Measurements from ENCODE around the gene VPS26A. TPM values are rescaled to one million over a fixed set of nuclear protein-coding genes. Genes with fewer than 3 reads are reported as not detected.

Gene VPS26A
- total RNA-seq, 3 donors from 2014 or later (not counting 1 experiment from before 2014, with no cell fraction given) = 62.6 to 86.4 (median 86.2) TPM

DNA sequence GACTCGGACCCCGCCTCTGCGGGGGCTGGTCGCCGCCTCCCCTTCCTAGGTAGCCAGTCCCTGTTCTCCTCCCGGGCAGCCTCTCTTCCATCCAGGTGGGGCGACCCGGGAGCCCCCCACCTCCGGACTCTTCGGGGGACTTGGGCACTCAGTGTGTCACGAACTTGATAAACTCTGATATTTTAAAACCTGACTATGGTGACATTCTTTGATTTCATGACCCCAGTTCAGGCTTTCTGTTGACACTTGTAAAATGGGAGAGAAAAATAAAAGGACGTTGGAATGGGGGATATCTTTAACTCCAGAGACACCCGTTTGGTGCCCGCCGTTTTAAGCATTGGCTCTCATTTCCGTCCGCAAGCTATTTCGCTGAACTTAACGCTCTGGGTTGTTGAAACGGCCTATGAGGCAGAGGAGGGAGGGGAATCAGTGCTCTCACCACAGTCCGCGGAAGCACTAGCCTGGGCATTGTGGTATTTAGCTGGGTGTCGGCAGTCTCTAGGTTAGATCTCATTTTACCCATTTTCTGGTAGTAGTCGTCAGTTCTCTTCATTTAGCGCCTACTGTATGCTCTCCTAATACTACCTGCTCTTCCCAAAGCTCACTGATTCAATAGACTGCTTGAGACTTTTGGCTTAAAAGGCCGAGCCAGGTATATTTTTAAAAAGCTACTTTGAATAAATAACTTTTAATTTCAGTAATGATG lies 738 bp downstream of the VPS26A start:
- DNase-seq (peak; percentile 58 to 75), ATAC-seq (peak; percentile 25 to 28 (median 25))
- H3K9me3 ChIP-seq (ENCODE audit: control insufficient read depth, insufficient read depth, low read length) = no peaks in the 10 kb centered on the region
- no peaks in the 10 kb centered on the region for H3K36me3 Mint-ChIP-seq
- H3K9me3 Mint-ChIP-seq = no peaks in the 10 kb centered on the region
- no peaks in the 10 kb centered on the region for H3K36me3 ChIP-seq (ENCODE audit: control insufficient read depth, insufficient read depth, low read length)
- H3K4me1 Mint-ChIP-seq = peaks cover 20 to 27% of the 10 kb centered on the region in 2 donors
- no peaks in the 10 kb centered on the region for H3K27me3 Mint-ChIP-seq (ENCODE audit: low read depth in 2 of 2)
- peak overlapping the region; percentile 96 for H3K27ac Mint-ChIP-seq
- under 1% methylated on average over 25 of the region's 26 CpGs for WGBS (ENCODE audit: insufficient coverage)
- no peaks in the 10 kb centered on the region for H3K27me3 ChIP-seq (ENCODE audit: control insufficient read depth, insufficient read depth, low read length)
- peak overlapping the region; percentile 95 for H3K4me3 Mint-ChIP-seq
- TF ChIP-seq CTCF (IDR thresholded peaks at IDR 0.05) = no peak
- H3K4me3 ChIP-seq (ENCODE audit: low read length) = peak overlapping the region; percentile 64
- intact Hi-C loops (cut with micrococcal nuclease) = loop anchor here (1.0 to 10.0 kb wide), 6 partner anchors 24 to 270 kb away; no protein-coding TSS in a partner anchor
- H3K4me1 ChIP-seq (ENCODE audit: control insufficient read depth, insufficient read depth, low read length) = peaks cover 17% of the 10 kb centered on the region
- H3K27ac ChIP-seq (ENCODE audit: low read length) = peak overlapping the region; percentile 92

DNA sequence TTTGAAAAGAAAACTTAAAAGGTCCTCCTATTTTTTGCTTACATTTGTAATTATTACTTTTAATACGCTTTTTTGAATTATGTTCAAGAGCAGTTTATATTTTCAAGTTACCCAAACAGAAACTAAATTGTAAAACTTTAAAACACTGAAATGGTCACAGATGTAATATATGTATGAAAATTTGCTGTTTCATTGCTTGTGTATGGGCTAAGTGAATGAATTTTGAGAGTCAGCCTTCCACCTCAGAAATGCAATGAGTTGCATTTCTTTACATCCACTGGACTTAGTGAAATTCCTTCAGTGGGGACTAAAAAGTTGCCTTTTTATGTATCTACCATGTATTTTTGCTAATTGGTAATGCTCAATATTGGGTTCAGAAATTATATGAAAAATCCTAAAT lies 1.6 kb downstream of the VPS26A start:
- Mint-ChIP-seq H3K27me3 (ENCODE audit: low read depth in 2 of 2) (no peaks in the 10 kb centered on the region), H3K36me3 (no peaks in the 10 kb centered on the region), H3K9me3 (no peaks in the 10 kb centered on the region), H3K4me3 (peak overlapping the region; percentile 95), H3K4me1 (peaks cover 27 to 36% of the 10 kb centered on the region in 2 donors), H3K27ac (peak overlapping the region; percentile 96)
- intact Hi-C loops (cut with micrococcal nuclease) = loop anchor here (2.0 to 10.0 kb wide), 4 partner anchors 25 to 269 kb away; no protein-coding TSS in a partner anchor
- Histone ChIP-seq H3K9me3 (ENCODE audit: control insufficient read depth, insufficient read depth, low read length) (no peaks in the 10 kb centered on the region), H3K27me3 (ENCODE audit: control insufficient read depth, insufficient read depth, low read length) (no peaks in the 10 kb centered on the region), H3K27ac (ENCODE audit: low read length) (peak overlapping the region; percentile 92), H3K4me1 (ENCODE audit: control insufficient read depth, insufficient read depth, low read length) (peaks cover 17% of the 10 kb centered on the region), H3K4me3 (ENCODE audit: low read length) (no peak overlapping the region), H3K36me3 (ENCODE audit: control insufficient read depth, insufficient read depth, low read length) (no peaks in the 10 kb centered on the region)
- no peak for TF ChIP-seq CTCF (IDR thresholded peaks at IDR 0.05)
- no CpG with 5 or more reads among the region's 1 CpG for WGBS (ENCODE audit: insufficient coverage)
- no peak for DNase-seq
- ATAC-seq = no peak

DNA sequence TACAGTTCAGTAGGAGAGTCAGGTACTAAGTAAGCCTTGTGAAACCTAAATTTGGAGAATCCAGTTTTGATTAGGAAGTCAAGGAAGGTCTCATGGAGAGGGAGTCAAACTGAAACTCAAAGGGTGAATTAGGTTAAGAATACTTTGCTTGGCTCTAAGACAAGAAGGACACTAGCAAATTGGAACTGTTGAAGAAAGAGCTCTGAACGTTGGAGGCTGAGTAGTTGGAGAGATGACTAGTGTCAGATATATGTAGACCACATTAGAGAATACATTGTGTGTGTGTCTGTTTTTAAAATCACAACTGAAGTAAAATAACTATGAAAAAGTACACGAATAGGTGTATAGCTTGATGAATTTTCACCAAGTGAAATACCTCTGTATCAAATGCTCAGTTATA lies 6.3 kb downstream of the VPS26A start:
- intact Hi-C loops (cut with micrococcal nuclease) = no loop called here
- H3K9me3 Mint-ChIP-seq = no peaks in the 10 kb centered on the region
- H3K36me3 Mint-ChIP-seq = no peaks in the 10 kb centered on the region
- peaks cover 19% of the 10 kb centered on the region for H3K4me1 ChIP-seq (ENCODE audit: control insufficient read depth, insufficient read depth, low read length)
- DNase-seq = no peak
- ATAC-seq = no peak
- H3K4me3 ChIP-seq (ENCODE audit: low read length) = no peak overlapping the region
- no peaks in the 10 kb centered on the region for H3K9me3 ChIP-seq (ENCODE audit: control insufficient read depth, insufficient read depth, low read length)
- WGBS (ENCODE audit: insufficient coverage) = 53% methylated on average over 1 of the region's 2 CpGs
- H3K27ac Mint-ChIP-seq = peak overlapping the region; percentile 41 to 66
- H3K4me3 Mint-ChIP-seq = peak overlapping the region; percentile 7
- no peak for TF ChIP-seq CTCF (IDR thresholded peaks at IDR 0.05)
- no peak overlapping the region for H3K27ac ChIP-seq (ENCODE audit: low read length)
- H3K27me3 ChIP-seq (ENCODE audit: control insufficient read depth, insufficient read depth, low read length) = no peaks in the 10 kb centered on the region
- H3K4me1 Mint-ChIP-seq = peaks cover 48 to 57% of the 10 kb centered on the region in 2 donors
- peaks cover 24% of the 10 kb centered on the region for H3K36me3 ChIP-seq (ENCODE audit: control insufficient read depth, insufficient read depth, low read length)
- no peaks in the 10 kb centered on the region for H3K27me3 Mint-ChIP-seq (ENCODE audit: low read depth in 2 of 2)

Data from natural killer cell (primary cell).